Measurements from ENCODE around the gene SEMA3A. TPM values are rescaled to one million over a fixed set of nuclear protein-coding genes. Genes with fewer than 3 reads are reported as not detected.

The SEMA3A gene
- total RNA-seq, 1 experiment from 2014 or later: 32.2 TPM

DNA sequence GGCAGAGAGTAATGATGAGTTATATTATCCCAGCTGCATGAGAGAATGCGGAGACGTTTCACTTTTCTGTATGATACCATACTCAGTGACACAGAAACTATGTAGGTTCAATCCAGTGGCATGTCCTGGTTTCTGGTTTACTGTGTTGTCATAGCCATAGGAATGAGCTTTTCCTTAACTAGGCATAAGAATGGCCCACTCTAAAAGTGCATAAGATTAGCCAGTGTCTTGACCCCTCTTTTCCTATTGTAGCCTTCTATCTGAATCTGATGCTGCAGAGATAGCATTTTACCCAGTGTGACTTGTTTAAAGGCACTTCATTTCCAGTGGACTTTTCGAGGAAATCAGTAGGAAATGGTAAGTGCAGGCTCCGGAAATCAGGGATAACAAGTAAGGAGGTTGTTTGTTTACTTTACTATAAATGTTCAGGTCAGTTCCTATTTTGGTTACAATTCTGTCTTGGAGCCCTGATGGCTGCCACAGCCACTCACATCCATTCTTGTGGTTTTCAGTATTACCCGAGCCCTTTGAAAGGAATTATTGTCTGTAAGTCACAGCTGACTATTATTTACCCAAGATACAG is 70.5 kb downstream of the SEMA3A start (continued):
- TF ChIP-seq SMAD4 (CRISPR knock-in tag; IDR thresholded peaks at IDR 0.05) (no peak), MXD4 (CRISPR knock-in tag; IDR thresholded peaks at IDR 0.05; ENCODE audit: borderline replicate concordance) (no peak), OVOL2 (CRISPR knock-in tag; IDR thresholded peaks at IDR 0.05; ENCODE audit: borderline replicate concordance) (no peak), ZNF423 (CRISPR knock-in tag; IDR thresholded peaks at IDR 0.05) (no peak)
- TF ChIP-seq, protein P1, sequence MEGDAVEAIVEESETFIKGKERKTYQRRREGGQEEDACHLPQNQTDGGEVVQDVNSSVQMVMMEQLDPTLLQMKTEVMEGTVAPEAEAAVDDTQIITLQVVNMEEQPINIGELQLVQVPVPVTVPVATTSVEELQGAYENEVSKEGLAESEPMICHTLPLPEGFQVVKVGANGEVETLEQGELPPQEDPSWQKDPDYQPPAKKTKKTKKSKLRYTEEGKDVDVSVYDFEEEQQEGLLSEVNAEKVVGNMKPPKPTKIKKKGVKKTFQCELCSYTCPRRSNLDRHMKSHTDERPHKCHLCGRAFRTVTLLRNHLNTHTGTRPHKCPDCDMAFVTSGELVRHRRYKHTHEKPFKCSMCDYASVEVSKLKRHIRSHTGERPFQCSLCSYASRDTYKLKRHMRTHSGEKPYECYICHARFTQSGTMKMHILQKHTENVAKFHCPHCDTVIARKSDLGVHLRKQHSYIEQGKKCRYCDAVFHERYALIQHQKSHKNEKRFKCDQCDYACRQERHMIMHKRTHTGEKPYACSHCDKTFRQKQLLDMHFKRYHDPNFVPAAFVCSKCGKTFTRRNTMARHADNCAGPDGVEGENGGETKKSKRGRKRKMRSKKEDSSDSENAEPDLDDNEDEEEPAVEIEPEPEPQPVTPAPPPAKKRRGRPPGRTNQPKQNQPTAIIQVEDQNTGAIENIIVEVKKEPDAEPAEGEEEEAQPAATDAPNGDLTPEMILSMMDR (IDR thresholded peaks at IDR 0.05): no peak
- TF ChIP-seq, protein P2, sequence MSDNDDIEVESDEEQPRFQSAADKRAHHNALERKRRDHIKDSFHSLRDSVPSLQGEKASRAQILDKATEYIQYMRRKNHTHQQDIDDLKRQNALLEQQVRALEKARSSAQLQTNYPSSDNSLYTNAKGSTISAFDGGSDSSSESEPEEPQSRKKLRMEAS (CRISPR knock-in tag; IDR thresholded peaks at IDR 0.05): no peak
- TF ChIP-seq, protein P3, sequence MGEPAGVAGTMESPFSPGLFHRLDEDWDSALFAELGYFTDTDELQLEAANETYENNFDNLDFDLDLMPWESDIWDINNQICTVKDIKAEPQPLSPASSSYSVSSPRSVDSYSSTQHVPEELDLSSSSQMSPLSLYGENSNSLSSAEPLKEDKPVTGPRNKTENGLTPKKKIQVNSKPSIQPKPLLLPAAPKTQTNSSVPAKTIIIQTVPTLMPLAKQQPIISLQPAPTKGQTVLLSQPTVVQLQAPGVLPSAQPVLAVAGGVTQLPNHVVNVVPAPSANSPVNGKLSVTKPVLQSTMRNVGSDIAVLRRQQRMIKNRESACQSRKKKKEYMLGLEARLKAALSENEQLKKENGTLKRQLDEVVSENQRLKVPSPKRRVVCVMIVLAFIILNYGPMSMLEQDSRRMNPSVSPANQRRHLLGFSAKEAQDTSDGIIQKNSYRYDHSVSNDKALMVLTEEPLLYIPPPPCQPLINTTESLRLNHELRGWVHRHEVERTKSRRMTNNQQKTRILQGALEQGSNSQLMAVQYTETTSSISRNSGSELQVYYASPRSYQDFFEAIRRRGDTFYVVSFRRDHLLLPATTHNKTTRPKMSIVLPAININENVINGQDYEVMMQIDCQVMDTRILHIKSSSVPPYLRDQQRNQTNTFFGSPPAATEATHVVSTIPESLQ (CRISPR knock-in tag; IDR thresholded peaks at IDR 0.05): no peak
- TF ChIP-seq, protein P4, sequence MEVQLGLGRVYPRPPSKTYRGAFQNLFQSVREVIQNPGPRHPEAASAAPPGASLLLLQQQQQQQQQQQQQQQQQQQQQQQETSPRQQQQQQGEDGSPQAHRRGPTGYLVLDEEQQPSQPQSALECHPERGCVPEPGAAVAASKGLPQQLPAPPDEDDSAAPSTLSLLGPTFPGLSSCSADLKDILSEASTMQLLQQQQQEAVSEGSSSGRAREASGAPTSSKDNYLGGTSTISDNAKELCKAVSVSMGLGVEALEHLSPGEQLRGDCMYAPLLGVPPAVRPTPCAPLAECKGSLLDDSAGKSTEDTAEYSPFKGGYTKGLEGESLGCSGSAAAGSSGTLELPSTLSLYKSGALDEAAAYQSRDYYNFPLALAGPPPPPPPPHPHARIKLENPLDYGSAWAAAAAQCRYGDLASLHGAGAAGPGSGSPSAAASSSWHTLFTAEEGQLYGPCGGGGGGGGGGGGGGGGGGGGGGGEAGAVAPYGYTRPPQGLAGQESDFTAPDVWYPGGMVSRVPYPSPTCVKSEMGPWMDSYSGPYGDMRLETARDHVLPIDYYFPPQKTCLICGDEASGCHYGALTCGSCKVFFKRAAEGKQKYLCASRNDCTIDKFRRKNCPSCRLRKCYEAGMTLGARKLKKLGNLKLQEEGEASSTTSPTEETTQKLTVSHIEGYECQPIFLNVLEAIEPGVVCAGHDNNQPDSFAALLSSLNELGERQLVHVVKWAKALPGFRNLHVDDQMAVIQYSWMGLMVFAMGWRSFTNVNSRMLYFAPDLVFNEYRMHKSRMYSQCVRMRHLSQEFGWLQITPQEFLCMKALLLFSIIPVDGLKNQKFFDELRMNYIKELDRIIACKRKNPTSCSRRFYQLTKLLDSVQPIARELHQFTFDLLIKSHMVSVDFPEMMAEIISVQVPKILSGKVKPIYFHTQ (CRISPR knock-in tag; IDR thresholded peaks at IDR 0.05): no peak

DNA sequence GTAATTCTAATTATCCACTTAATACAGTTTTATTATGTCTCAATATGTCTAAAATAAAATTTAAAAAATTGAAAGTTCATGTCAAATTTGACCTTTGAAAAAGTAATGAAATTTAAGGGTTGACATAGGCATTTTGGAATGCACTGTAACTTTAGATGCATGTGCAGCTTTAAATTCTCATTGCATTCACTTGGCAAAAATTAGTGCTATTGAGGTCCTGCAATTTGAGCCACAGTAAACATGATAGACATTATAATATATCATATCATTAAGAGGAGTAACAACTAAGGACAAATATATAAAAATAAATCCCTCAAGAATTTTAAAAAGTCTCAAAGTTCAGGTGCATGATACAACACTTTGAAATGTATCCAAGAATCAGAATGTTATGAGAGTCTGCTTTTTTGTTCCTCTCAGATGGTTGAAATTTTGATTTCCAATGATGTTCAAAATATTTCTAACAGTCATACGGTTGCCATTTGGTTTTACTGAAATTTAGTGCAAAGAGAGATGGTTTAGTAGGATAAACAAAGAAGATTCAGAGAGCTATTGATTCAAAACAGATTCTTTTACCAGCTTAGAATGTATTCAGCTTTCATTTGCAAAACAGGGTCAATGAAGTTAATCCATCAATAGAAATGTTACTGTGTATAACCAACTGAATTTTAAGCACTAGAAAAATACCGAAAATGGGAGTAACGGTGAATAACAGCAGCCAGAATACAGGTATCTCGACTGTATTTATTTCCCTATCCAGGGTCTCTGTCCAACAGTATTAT is 71.8 kb downstream of the SEMA3A start:
- no peak for TF ChIP-seq ELF4 (CRISPR knock-in tag; IDR thresholded peaks at IDR 0.05; ENCODE audit: low read depth)
- no peak for TF ChIP-seq ZNF219 (CRISPR knock-in tag; IDR thresholded peaks at IDR 0.05; ENCODE audit: borderline replicate concordance)
- TF ChIP-seq, protein P5, sequence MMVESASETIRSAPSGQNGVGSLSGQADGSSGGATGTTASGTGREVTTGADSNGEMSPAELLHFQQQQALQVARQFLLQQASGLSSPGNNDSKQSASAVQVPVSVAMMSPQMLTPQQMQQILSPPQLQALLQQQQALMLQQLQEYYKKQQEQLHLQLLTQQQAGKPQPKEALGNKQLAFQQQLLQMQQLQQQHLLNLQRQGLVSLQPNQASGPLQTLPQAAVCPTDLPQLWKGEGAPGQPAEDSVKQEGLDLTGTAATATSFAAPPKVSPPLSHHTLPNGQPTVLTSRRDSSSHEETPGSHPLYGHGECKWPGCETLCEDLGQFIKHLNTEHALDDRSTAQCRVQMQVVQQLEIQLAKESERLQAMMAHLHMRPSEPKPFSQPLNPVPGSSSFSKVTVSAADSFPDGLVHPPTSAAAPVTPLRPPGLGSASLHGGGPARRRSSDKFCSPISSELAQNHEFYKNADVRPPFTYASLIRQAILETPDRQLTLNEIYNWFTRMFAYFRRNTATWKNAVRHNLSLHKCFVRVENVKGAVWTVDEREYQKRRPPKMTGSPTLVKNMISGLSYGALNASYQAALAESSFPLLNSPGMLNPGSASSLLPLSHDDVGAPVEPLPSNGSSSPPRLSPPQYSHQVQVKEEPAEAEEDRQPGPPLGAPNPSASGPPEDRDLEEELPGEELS (CRISPR knock-in tag; IDR thresholded peaks at IDR 0.05): no peak
- TF ChIP-seq, protein P6, sequence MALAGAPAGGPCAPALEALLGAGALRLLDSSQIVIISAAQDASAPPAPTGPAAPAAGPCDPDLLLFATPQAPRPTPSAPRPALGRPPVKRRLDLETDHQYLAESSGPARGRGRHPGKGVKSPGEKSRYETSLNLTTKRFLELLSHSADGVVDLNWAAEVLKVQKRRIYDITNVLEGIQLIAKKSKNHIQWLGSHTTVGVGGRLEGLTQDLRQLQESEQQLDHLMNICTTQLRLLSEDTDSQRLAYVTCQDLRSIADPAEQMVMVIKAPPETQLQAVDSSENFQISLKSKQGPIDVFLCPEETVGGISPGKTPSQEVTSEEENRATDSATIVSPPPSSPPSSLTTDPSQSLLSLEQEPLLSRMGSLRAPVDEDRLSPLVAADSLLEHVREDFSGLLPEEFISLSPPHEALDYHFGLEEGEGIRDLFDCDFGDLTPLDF (CRISPR knock-in tag; IDR thresholded peaks at IDR 0.05): no peak
- TF ChIP-seq, protein P7, sequence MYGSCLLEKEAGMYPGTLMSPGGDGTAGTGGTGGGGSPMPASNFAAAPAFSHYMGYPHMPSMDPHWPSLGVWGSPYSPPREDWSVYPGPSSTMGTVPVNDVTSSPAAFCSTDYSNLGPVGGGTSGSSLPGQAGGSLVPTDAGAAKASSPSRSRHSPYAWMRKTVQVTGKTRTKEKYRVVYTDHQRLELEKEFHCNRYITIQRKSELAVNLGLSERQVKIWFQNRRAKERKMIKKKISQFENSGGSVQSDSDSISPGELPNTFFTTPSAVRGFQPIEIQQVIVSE (CRISPR knock-in tag; IDR thresholded peaks at IDR 0.05; ENCODE audit: borderline replicate concordance): no peak
- TF ChIP-seq, protein P8, sequence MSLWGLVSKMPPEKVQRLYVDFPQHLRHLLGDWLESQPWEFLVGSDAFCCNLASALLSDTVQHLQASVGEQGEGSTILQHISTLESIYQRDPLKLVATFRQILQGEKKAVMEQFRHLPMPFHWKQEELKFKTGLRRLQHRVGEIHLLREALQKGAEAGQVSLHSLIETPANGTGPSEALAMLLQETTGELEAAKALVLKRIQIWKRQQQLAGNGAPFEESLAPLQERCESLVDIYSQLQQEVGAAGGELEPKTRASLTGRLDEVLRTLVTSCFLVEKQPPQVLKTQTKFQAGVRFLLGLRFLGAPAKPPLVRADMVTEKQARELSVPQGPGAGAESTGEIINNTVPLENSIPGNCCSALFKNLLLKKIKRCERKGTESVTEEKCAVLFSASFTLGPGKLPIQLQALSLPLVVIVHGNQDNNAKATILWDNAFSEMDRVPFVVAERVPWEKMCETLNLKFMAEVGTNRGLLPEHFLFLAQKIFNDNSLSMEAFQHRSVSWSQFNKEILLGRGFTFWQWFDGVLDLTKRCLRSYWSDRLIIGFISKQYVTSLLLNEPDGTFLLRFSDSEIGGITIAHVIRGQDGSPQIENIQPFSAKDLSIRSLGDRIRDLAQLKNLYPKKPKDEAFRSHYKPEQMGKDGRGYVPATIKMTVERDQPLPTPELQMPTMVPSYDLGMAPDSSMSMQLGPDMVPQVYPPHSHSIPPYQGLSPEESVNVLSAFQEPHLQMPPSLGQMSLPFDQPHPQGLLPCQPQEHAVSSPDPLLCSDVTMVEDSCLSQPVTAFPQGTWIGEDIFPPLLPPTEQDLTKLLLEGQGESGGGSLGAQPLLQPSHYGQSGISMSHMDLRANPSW (CRISPR knock-in tag; conservative IDR thresholded peaks at IDR 0.05; ENCODE audit: low read depth): no peak
- no peak for TF ChIP-seq ATF1 (CRISPR knock-in tag; IDR thresholded peaks at IDR 0.05)
- Mint-ChIP-seq H3K4me1 (peaks cover 22% of the 10 kb centered on the region), H3K36me3 (peaks cover 5% of the 10 kb centered on the region), H3K27me3 (ENCODE audit: low read depth) (no peaks in the 10 kb centered on the region), H3K9me3 (peaks cover 3% of the 10 kb centered on the region; the same call in 1 of the 2 replicates), H3K4me3 (no peak overlapping the region), H3K27ac (peak overlapping the region; percentile 83; the same call in 1 of the 2 replicates)
- ATAC-seq: no peak
- no peak for DNase-seq (ENCODE audit: low spot score)
- CTCF ChIA-PET: no interaction called here
- POLR2A ChIA-PET: no interaction called here
